ENCODE data around the gene ARHGEF11.

Gene ARHGEF11

GRCh38 chr1:156958247-156958714 is 87.3 kb downstream of the ARHGEF11 start:
- Histone ChIP-seq H3K27me3 (ENCODE audit: insufficient read depth, low read length, poor library complexity) (peaks cover 18% of the 10 kb centered on the region), H3K4me3 (ENCODE audit: low read depth in 1 of 2, low read length in 2 of 2) (no peak overlapping the region), H3K9ac (ENCODE audit: low read depth, low read length) (no peak overlapping the region), H3K27ac (ENCODE audit: low read length) (no peak overlapping the region), H3K9me3 (ENCODE audit: insufficient read depth, low read length, severe bottlenecking) (no peaks in the 10 kb centered on the region), H4K20me1 (ENCODE audit: insufficient read depth, low read length) (no peaks in the 10 kb centered on the region), H3K79me2 (ENCODE audit: insufficient read depth, low read length) (no peaks in the 10 kb centered on the region), H2AFZ (ENCODE audit: low read depth, low read length) (no peak overlapping the region), H3K36me3 (ENCODE audit: insufficient read depth, low read length) (no peaks in the 10 kb centered on the region), H3K4me2 (ENCODE audit: insufficient read depth, low read length) (no peak overlapping the region), H3K4me1 (ENCODE audit: insufficient read depth, low read length) (peaks cover 10% of the 10 kb centered on the region)
- TF ChIP-seq EZH2 (IDR thresholded peaks at IDR 0.05; ENCODE audit: borderline replicate concordance, low read depth, low read length, severe bottlenecking) (no peak), CTCF (IDR thresholded peaks at IDR 0.05; ENCODE audit: borderline replicate concordance, extremely low read depth, low read length, poor library complexity, severe bottlenecking) (no peak)
- DNase-seq = no peak
- ATAC-seq (ENCODE audit: insufficient read depth, low read depth) = no peak

GRCh38 chr1:156957634-156958033 is 87.9 kb downstream of the ARHGEF11 start:
- Histone ChIP-seq H3K36me3 (ENCODE audit: insufficient read depth, low read length) (no peaks in the 10 kb centered on the region), H3K4me2 (ENCODE audit: insufficient read depth, low read length) (no peak overlapping the region)

GRCh38 chr1:156956333-156956732 is 89.2 kb downstream of the ARHGEF11 start:
- H3K36me3 ChIP-seq (ENCODE audit: insufficient read depth, low read length) = no peaks in the 10 kb centered on the region
- no peaks in the 10 kb centered on the region for H3K9me3 ChIP-seq (ENCODE audit: insufficient read depth, low read length, severe bottlenecking)
- no peak overlapping the region for H3K27ac ChIP-seq (ENCODE audit: low read length)
- DNase-seq (no peak), ATAC-seq (ENCODE audit: insufficient read depth, low read depth) (no peak)
- no peak overlapping the region for H3K4me2 ChIP-seq (ENCODE audit: insufficient read depth, low read length)
- no peak overlapping the region for H2AFZ ChIP-seq (ENCODE audit: low read depth, low read length)
- H3K4me1 ChIP-seq (ENCODE audit: insufficient read depth, low read length) = no peaks in the 10 kb centered on the region
- no peaks in the 10 kb centered on the region for H3K79me2 ChIP-seq (ENCODE audit: insufficient read depth, low read length)
- TF ChIP-seq CTCF (IDR thresholded peaks at IDR 0.05; ENCODE audit: borderline replicate concordance, extremely low read depth, low read length, poor library complexity, severe bottlenecking) (no peak), EZH2 (IDR thresholded peaks at IDR 0.05; ENCODE audit: borderline replicate concordance, low read depth, low read length, severe bottlenecking) (no peak)
- peaks cover 28% of the 10 kb centered on the region for H3K27me3 ChIP-seq (ENCODE audit: insufficient read depth, low read length, poor library complexity)
- H3K9ac ChIP-seq (ENCODE audit: low read depth, low read length) = no peak overlapping the region
- no peaks in the 10 kb centered on the region for H4K20me1 ChIP-seq (ENCODE audit: insufficient read depth, low read length)
- no peak overlapping the region for H3K4me3 ChIP-seq (ENCODE audit: low read depth in 1 of 2, low read length in 2 of 2)

More at GRCh38 chr1:156957634-156958033, 87.9 kb downstream of the ARHGEF11 start:
- no peak overlapping the region for H3K9ac ChIP-seq (ENCODE audit: low read depth, low read length)
- H3K27ac ChIP-seq (ENCODE audit: low read length) = no peak overlapping the region
- no peaks in the 10 kb centered on the region for H3K9me3 ChIP-seq (ENCODE audit: insufficient read depth, low read length, severe bottlenecking)
- no peak for ATAC-seq (ENCODE audit: insufficient read depth, low read depth)
- peaks cover 5% of the 10 kb centered on the region for H3K4me1 ChIP-seq (ENCODE audit: insufficient read depth, low read length)
- no peaks in the 10 kb centered on the region for H4K20me1 ChIP-seq (ENCODE audit: insufficient read depth, low read length)
- peaks cover 18% of the 10 kb centered on the region for H3K27me3 ChIP-seq (ENCODE audit: insufficient read depth, low read length, poor library complexity)
- TF ChIP-seq CTCF (IDR thresholded peaks at IDR 0.05; ENCODE audit: borderline replicate concordance, extremely low read depth, low read length, poor library complexity, severe bottlenecking) (no peak), EZH2 (IDR thresholded peaks at IDR 0.05; ENCODE audit: borderline replicate concordance, low read depth, low read length, severe bottlenecking) (no peak)
- no peak overlapping the region for H3K4me3 ChIP-seq (ENCODE audit: low read depth in 1 of 2, low read length in 2 of 2)
- no peak overlapping the region for H2AFZ ChIP-seq (ENCODE audit: low read depth, low read length)
- no peak for DNase-seq
- no peaks in the 10 kb centered on the region for H3K79me2 ChIP-seq (ENCODE audit: insufficient read depth, low read length)

- Histone ChIP-seq H3K79me2 (ENCODE audit: insufficient read depth, low read length) (no peaks in the 10 kb centered on the region), H4K20me1 (ENCODE audit: insufficient read depth, low read length) (no peaks in the 10 kb centered on the region)
Measured at GRCh38 chr1:156953571-156953970, 92.0 kb downstream of the ARHGEF11 start.

More at GRCh38 chr1:156953571-156953970, 92.0 kb downstream of the ARHGEF11 start:
- peaks cover 35% of the 10 kb centered on the region for H3K27me3 ChIP-seq (ENCODE audit: insufficient read depth, low read length, poor library complexity)
- no peak overlapping the region for H2AFZ ChIP-seq (ENCODE audit: low read depth, low read length)
- H3K4me2 ChIP-seq (ENCODE audit: insufficient read depth, low read length) = no peak overlapping the region
- H3K4me3 ChIP-seq (ENCODE audit: low read depth in 1 of 2, low read length in 2 of 2) = no peak overlapping the region
- no peaks in the 10 kb centered on the region for H3K9me3 ChIP-seq (ENCODE audit: insufficient read depth, low read length, severe bottlenecking)
- TF ChIP-seq EZH2 (IDR thresholded peaks at IDR 0.05; ENCODE audit: borderline replicate concordance, low read depth, low read length, severe bottlenecking) (no peak), CTCF (IDR thresholded peaks at IDR 0.05; ENCODE audit: borderline replicate concordance, extremely low read depth, low read length, poor library complexity, severe bottlenecking) (no peak)
- H3K27ac ChIP-seq (ENCODE audit: low read length) = no peak overlapping the region
- ATAC-seq (ENCODE audit: insufficient read depth, low read depth) = no peak
- no peak for DNase-seq
- no peaks in the 10 kb centered on the region for H3K36me3 ChIP-seq (ENCODE audit: insufficient read depth, low read length)
- no peaks in the 10 kb centered on the region for H3K4me1 ChIP-seq (ENCODE audit: insufficient read depth, low read length)
- no peak overlapping the region for H3K9ac ChIP-seq (ENCODE audit: low read depth, low read length)

All from DND-41 (cell line).